ENCODE data around the gene PDZD2.
"Not testable (repeated sequence)": the region's sequence is repeated elsewhere in the genome, so short reads cannot be mapped to it uniquely, and the experiment has no call there.

Gene PDZD2

DNA sequence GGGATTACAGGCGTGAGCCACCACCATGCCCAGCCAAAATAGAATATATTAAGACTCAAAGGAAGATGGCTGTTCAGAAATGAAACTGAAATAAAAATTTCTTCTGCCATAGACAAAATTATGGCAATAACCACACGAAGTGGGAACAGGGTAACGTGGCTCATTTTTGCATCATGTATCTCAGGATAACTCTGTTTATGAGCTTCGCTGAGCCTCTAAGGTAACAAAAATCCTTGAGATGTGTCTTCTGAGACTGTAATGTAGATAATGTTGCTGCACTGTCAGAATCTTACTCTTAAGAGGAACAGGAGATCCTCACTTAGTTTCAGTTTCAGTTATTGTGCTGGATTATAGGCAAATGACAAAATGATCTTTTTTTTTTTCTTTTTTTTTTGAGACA lies 381.3 kb downstream of the PDZD2 start:
- DNase-seq, result peak; percentile 33

DNA sequence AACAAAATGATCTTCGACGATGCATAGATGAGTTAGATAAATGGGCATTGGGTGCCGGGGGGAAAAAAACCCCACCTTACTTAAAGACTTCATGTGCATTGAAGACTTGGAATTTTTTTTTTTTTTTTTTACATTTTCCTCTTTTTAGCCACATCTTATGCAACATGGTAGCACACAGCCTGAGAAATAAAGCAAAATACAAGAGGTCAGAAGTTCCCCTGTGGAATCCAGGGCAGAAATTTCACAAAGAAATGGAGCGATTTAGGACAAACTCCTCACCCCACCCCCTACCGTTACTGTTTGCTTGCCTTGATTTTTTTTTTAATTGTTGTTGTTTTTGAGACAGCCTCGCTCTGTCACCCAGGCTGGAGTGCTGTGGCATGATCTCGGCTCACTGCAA lies 382.0 kb downstream of the PDZD2 start:
- DNase-seq, result no peak

DNA sequence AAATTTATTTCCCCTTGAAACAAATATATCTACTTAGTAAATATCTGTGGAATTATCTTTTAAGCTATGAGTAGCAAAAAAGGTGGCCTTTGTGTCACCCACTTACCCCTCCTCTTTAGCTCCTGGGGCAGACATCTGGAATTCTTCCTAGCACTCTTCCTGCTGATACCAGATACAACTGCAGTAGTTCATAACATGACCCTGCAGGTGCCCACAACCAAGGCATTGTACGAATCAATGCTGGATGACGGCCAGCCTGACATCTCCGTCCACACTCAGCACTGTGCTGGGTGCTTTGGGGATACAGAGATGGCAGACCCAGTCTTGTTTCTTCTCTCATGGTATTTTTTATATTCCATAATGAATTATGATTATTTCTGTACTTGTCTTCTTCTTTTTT lies 382.8 kb downstream of the PDZD2 start:
- DNase-seq, result no peak

DNA sequence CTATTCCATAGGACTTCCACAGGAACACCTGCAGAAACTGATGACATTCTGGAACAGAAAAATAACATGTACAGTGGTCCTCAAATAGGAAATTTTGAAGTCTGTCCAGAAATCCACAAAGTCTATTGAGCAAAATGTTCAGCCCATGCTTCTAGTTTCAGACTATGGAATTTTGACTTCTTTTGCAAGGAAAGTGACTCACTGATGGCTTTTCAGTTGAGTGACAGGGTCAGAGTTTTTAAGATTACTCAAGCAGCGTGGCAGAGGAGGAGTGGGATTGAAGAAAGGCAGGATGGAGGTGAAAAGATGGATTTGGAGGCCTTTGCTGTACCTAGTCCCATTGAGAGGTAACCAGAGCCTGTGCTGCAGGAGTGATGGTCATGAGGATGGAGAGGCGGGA lies 383.7 kb downstream of the PDZD2 start:
- no peak for DNase-seq

DNA sequence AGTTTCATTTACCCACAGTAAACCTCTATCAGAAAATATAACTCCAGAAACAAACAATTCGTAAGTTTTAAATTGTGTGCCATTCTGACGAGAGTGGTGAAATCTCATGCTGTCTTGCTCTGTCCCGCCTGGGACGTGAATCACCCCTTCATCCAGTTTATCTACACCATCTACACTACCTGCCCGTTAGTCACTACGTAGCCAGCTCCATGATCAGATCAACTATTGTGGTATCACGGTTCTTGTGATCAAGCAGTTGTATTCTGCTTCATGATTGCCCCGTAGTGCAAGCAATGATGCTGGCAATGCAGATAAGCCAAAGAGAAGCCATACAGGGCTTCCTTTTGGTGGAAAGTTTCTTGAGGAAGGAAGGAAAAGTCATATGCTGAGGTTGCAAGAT lies 384.9 kb downstream of the PDZD2 start:
- no peak for DNase-seq

DNA sequence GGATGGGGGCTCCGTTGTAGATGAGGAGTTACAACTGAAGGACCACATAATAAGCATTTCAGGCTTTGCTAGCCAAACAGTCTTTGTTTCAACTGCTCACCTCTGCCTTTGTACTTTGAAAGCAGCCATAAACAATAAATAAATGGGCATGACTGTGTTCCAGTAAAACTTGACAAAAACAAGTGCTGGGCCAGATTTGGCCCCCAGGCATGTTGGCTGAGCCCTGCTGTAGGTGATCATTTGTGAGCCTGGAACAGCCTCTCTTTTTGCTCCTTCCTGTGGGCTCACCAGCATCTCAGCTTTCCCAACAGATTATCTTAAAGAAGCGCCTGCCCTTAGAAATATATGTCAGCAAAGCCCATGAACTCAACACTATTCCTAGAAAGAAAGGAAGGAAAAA lies 385.8 kb downstream of the PDZD2 start:
- DNase-seq, result no peak

DNA sequence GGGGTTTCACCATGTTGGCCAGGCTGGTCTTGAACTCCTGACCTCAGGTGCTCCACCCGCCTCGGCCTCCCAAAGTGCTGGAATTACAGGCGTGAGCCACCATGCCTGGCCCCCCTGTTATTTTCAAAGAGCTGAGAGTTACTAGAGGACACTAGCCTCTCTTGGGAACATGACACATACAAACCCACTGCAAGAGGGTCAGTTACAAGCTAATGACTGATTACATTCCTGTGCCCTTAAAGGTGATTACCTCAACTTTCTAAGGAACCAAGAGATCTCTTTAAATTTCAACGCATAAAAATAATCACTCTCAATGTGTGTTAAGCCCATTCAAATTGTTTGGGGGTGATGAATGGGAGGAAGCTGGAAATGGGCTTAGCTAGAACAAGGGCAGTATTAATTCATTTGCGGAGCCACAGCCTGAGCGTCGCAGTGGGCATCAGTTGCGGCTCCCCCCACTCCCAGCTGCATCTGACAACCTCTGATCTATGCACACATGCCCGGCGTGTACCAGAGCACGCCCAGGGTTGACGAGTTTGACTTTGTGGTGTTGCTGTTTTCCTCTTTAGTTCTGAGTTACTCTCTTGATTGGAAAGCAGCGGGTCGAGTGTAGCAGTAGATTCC lies 388.3 kb downstream of the PDZD2 start:
- no peak for DNase-seq

DNA sequence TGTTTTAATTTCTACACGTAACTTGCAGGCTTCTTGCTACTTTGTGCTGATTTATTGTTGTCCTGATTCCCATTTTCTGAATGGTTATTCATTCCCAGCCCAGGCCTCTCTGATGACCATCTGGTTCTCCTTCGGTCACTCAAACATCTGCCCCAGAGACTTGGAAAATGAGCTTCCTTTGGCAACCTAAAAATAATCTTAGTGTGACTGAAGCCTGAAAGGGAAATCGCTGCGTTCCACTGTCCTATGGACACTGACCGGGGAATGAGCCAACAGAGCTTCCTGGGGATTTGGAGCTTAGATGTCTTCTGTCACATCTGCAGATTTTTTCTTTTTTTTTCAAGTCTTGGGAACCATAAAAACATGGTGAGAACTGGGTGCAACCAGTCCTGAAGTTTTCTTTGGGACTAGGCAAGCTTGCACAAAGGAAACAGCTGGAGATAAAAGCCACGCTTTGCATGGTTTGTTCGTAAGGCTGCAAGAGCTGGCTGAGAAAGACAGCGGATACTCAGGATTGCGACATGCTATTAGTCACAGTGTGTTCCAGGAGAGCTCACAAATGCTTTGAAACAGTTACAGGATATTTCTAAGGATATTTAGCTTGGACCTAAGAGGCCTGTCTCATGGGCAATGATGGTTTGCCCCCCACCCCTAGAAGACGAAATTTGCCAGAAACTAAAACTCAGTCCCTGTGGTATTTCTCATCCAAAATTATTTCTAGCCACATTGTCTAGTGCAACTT lies 389.0 kb downstream of the PDZD2 start:
- peak; percentile 78 for DNase-seq

DNA sequence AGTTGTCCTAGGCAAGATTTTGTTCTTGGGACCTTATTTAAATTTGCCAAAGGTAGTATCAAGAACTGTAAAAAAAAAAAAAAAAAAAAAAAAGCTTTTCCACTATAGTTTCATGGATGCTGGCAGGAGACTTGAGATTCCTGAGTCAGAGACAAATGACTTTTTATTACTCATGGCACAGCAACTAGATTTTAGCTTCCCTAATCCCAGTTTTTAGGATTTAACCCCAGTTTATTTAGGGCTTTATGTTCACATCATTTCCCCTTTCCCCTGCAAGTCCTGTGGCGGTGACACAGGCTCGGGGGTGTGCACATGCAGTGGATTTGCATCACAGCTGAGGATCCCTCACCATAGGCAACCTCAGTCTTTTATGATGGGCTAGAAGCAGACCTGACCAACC lies 390.3 kb downstream of the PDZD2 start:
- DNase-seq, result peak; percentile 22

DNA sequence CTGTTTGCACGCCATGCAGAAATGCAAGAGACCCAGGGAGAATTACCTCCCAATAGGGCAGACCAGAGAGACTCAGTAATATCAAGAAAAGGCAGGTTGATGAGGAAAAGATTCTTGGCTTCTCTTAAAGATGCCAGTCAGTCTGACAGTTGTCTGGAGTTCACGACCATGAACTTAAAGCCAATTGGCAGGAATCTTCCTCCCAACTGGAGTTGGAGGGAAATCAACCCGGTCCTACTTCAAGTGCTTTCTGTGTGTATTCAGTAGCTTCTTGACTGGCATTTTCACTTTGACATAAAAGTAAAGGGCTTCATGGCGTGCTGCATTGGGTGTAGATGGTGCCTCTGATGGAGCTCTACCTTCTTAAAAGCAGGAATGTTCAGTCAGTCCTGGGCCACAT lies 390.9 kb downstream of the PDZD2 start:
- no peak for DNase-seq

DNA sequence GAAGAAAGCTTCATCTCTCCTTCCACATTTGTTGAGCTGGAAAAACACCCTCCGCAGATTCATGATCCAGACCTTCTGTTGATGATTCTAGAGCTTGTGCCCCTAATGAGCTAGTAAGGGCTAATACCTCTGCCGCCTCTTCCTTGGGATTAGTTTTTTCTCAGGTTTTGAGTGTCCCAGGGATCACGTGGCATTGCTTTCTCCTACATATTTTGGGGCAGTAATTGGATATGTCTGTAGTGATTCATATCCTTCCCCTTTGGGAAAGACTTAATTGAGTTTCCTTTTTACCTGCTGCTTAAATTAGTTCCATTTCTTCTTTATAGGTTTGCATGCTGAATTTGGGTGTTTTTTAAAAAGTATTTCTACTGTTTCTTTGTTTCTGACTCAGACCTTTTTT lies 391.3 kb downstream of the PDZD2 start:
- DNase-seq, result no peak

DNA sequence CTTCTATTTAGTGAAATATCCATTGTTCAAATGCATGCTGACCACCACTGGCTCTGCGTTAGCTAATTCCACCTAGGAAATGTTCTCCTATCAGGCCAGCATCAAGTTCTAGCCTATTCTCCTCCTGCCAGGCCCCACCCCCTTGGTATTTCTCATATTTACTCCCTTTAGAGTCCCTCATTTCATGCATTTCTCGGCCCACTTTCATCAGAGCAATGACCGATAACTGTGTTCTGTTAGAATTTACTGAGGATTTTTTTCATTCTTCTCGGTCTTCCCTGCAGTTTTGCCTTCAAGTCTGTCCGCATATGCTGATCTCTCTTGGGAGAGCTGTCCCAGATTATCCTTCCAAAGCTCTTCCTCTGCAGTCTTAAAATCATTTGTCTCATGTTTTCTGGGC lies 391.8 kb downstream of the PDZD2 start:
- DNase-seq, result no peak

DNA sequence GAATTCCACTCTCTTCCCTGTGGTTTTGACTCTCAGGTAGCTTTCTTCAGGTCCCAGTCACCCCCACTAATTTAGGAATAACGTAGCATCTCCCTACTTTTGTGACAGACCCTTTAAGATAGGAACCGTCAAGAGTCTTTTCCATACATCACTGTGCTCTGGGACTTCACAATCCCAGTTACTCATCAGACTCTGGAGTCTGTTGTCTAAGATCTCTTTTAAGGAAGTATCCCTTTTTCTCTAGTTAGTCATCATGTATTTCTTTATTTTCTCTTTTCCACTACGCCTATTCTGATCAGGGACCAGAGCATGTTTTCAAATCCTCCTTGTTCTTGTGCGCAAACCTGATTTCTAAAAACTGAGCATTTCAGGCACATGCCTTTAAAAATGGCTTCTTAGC lies 392.2 kb downstream of the PDZD2 start:
- DNase-seq, result no peak

DNA sequence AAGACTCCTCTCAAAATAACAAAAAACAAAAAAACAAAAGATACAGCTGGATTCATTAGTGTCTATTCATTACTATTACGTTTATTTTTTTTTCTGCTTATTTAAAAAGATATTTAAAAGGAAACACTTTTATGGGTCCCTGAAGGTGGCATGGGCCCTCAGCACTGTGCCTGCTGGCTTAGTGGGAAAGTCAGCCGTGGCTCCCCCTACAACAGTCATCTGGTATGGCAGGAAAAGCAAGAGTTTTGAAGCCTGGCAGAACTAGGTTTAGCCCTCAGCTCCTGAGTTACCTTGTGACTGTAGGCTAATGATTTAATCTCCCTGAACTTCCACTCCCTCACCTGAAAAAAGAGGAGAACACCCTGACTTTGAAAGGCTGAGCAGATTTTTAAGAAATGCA lies 399.6 kb downstream of the PDZD2 start:
- DNase-seq, result no peak

DNA sequence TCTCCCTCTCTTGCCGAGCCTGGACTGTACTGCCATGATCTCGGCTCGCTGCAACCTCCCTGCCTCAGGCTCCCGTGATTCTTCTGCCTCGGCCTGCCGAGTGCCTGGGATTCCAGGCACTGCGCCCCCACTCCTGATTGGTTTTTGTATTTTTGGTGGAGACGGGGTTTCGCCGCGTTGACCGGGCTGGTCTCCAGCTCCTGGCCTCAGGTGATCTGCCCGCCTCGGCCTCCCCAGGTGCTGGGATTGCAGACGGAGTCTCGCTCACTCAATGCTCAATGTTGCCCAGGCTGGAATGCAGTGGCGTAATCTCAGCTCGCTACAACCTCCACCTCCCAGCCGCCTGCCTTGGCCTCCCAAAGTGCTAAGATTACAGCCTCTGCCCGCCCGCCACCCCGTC lies 400.2 kb downstream of the PDZD2 start:
- DNase-seq, result not testable (repeated sequence)

DNA sequence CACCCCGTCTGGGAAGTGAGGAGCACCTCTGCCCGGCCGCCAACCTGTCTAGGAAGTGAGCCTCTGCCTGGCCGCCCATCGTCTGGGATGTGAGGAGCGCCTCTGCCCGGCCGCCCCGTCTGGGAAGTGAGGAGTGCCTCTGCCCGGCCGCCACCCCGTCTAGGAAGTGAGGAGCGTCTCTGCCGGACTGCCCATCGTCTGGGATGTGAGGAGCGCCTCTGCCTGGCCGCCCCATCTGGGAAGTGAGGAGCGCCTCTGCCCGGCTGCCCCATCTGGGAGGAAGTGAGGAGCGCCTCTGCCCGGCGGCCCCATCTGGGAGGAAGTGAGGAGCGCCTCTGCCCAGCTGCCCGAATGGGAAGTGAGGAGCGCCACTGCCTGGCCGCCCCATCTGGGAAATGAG lies 400.7 kb downstream of the PDZD2 start:
- DNase-seq, result not testable (repeated sequence)

DNA sequence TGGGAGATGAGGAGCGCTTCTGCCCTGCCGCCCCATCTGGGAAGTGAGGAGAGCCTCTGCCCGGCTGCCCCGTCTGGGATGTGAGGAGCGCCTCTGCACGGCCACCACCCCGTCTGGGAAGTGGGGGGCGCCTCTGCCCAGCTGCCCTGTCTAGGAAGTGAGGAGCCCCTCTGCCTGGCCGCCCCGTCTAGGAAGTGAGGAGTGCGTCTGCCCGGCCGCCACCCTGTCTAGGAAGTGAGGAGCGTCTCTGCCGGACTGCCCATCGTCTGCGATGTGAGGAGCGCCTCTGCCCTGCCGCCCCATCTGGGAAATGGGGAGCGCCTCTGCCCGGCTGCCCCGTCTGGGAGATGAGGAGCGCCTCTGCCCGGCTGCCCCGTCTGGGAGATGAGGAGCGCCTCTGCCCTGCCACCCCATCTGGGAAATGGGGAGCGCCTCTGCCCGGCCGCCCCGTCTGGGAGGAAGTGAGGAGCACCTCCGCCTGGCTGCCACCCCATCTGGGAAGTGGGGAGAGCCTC lies 401.3 kb downstream of the PDZD2 start:
- DNase-seq, result not testable (repeated sequence)

DNA sequence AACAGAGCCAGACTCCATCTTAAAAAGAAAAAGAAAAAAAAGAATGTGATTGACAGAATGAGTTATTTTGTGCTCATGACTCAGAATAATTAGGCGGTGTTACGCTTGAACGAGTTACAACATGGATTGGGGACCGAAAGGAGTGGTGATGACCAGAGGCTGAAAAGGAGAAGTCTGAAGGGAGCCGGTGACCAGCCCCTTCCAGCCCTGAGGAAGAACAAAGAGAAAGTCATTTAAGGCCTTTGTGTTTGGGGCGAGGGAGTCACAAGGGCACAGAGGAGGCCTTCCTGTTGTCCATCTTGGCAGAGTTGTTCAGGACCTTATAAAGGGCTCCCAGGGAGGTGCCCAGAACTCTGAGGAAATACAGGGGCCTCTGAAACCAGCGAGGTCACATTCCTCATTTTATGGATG lies 403.6 kb downstream of the PDZD2 start:
- no peak for DNase-seq

DNA sequence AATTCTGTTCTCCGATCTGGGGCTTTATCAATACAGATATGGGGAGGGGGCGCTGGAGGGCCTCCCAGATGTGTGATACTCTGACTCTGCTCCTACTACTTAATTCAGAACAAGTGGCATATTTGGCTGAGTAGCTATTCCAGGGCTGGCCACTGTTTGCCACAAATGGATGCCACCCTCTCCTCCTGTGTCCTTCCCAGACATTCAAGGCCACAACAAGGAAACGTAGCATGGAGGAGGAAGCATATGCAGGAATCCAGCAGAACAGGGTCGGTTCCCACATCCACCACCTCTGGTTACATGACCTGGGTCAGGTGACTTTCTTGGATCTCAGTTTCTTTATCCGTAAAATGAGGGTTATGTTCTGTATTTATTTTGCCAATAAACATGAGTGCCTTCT lies 404.2 kb downstream of the PDZD2 start:
- DNase-seq, result no peak

DNA sequence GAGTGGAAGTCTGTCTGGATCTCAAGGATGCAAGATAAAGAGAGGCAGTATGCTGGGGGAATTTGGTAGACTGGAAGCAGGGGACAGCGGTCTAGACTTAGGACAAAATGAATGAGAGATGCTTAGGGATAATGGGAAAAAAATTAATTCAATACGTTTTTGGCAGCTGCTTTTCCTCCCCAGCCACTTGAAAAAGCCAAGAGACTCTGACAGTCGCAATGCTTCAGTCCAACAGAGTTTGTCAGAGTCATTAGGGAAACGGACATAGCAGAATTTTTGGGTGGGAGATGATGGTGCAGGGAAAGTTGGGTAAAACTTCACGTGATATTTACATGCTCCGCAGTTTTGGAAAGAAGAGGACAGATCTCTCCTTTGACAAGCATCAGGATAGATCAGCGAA lies 405.5 kb downstream of the PDZD2 start:
- no peak for DNase-seq

DNA sequence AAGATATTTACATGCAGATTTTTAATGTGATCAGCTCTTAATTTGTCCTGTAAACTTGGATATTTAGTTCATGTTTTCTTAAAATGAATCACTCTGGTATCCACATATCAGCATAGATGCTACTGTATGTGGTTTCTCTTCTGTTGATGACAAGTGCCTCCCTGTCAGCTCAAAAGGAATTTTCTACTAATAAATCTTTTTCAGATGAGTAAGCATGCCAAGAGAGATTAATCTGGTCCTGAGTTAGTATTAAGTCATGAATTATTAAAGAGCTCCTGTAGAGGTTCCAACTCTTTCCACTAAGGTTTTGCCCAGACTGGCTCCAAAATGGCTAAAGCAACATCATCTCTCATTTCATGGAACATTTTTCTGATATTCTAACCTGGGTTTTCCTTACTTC lies 406.0 kb downstream of the PDZD2 start:
- DNase-seq, result peak; percentile 4

DNA sequence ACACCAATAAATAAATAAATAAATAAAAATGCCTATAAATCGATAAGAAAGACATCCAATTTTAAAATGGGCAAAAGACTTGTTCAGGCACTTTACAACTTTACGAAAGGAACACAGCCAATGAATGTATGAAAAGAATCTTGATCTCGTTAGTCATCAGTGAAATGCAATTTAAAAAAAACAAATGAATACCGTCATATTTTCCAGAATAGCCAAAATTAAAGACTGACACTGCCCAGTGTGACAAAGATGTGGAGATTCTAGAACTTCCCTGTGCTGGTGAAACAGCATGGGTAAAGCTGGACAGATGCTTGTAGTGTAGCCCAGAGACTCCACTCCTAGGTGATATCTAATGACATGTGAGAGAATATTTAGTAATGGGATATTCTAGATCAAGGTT lies 408.1 kb downstream of the PDZD2 start:
- no peak for DNase-seq

DNA sequence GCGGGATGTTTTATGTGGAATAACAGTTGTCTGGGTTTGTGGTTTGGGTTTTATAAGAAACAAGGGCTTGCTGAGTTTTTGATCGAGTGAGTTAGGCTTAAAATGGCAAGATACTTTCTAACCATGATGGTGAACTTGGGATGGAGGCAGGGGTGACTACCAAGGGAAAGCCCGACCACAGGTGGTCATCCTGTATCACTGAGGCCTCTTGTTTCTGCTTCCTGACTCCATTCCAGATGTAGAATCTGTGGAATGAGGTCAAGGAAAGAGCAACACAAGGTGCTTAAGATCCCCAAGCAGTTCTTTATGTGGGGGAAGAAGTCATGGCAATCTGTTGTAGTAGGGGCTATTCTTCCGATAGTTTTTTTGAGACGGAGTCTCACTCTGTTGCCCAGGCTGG lies 412.9 kb downstream of the PDZD2 start:
- DNase-seq, result no peak

Data from hematopoietic multipotent progenitor cell treated with erythropoietin and hydrocortisone succinate and interleukin-3 and kit ligand, for 4 days (in vitro differentiated cells).